Subcutaneous abdominal adipose tissue (tissue), 5 donors: ENCODE results near the gene PPP1CC.

Source experiments
- H3K27ac ChIP-seq: one replicate; pipeline ENCODE4 v1.7.0; 2013; ENCODE audit warnings: low read depth, mild to moderate bottlenecking, inconsistent platforms, low read length, moderate library complexity
- H3K27me3 ChIP-seq, 5 donors: one replicate each; pipeline ENCODE4 v1.7.0; 2013; ENCODE audit warnings: low read length in 5 of 5, inconsistent platforms in 1 of 5; ENCODE audit not compliant: control insufficient read depth in 5 of 5, insufficient read depth in 4 of 5
- H3K36me3 ChIP-seq, 5 donors: one replicate each; pipeline ENCODE4 v1.7.0; 2013; ENCODE audit warnings: low read length in 5 of 5; ENCODE audit not compliant: control insufficient read depth in 5 of 5, insufficient read depth in 5 of 5
- H3K4me1 ChIP-seq, 5 donors: one replicate each; pipeline ENCODE4 v1.7.0; 2013; ENCODE audit warnings: low read length in 5 of 5, mild to moderate bottlenecking in 3 of 5, moderate library complexity in 1 of 5; ENCODE audit not compliant: control insufficient read depth in 5 of 5, insufficient read depth in 5 of 5
- H3K4me3 ChIP-seq, 5 donors: one replicate each; pipeline ENCODE4 v1.7.0; 2013; ENCODE audit warnings: low read length in 5 of 5, low read depth in 1 of 5
- H3K9ac ChIP-seq, 5 donors: one replicate each; pipeline ENCODE4 v1.7.0; 2013; ENCODE audit warnings: low read length in 5 of 5, mild to moderate bottlenecking in 4 of 5, moderate library complexity in 3 of 5
- H3K9me3 ChIP-seq, 5 donors: one replicate each; pipeline ENCODE4 v1.7.0; 2013; ENCODE audit warnings: low read length in 5 of 5; ENCODE audit not compliant: control insufficient read depth in 5 of 5
- donor health status: healthy.
- donor health status: healthy.
- donor health status: healthy.
- donor health status: healthy.
- donor health status: healthy.

PPP1CC gene

GRCh38 chr12:110742718-110743570 lies at the start of gene PPP1CC:
Gene PPP1CC, minus strand, starts transcription at chr12:110742891. Its CDS starts 184 bp downstream, at chr12:110742707.
- H3K27me3 ChIP-seq, result no peaks in the 10 kb centered on the region
- peak within 1 kb of the TSS; percentile 82 to 92 (median 88) for H3K4me3 ChIP-seq
- H3K36me3 ChIP-seq, result peaks cover 0 to 3% (median 0%) of the 10 kb centered on the region in 5 donors
- peak within 1 kb of the TSS; percentile 63 to 92 (median 83) for H3K9ac ChIP-seq
- H3K4me1 ChIP-seq, result peaks cover 11 to 61% (median 58%) of the 10 kb centered on the region in 5 donors
- H3K27ac ChIP-seq, result peak within 1 kb of the TSS; percentile 89
- H3K9me3 ChIP-seq, result no peaks in the 10 kb centered on the region

- Histone ChIP-seq H3K27ac (no peak overlapping the region), H3K9ac (no peak overlapping the region), H3K9me3 (no peaks in the 10 kb centered on the region), H3K4me1 (peaks cover 4 to 30% (median 21%) of the 10 kb centered on the region in 5 donors), H3K4me3 (no peak overlapping the region), H3K36me3 (no peaks in the 10 kb centered on the region), H3K27me3 (no peaks in the 10 kb centered on the region)
Measured at GRCh38 chr12:110791589-110791988, 48.9 kb upstream of the PPP1CC start.

GRCh38 chr12:110790301-110790700 lies 47.6 kb upstream of the PPP1CC start:
- Histone ChIP-seq H3K27ac (no peak overlapping the region), H3K9me3 (no peaks in the 10 kb centered on the region), H3K36me3 (no peaks in the 10 kb centered on the region), H3K4me1 (peaks cover 4 to 30% (median 21%) of the 10 kb centered on the region in 5 donors), H3K27me3 (no peaks in the 10 kb centered on the region), H3K4me3 (no peak overlapping the region), H3K9ac (no peak overlapping the region)

- Histone ChIP-seq H3K27me3 (peaks cover 0 to 4% (median 0%) of the 10 kb centered on the region in 5 donors), H3K27ac (no peak overlapping the region), H3K4me3 (no peak overlapping the region), H3K9ac (no peak overlapping the region), H3K9me3 (no peaks in the 10 kb centered on the region), H3K4me1 (peaks cover 4 to 17% (median 13%) of the 10 kb centered on the region in 5 donors), H3K36me3 (no peaks in the 10 kb centered on the region)
Measured at GRCh38 chr12:110786012-110786411, 43.3 kb upstream of the PPP1CC start.

- H3K4me1 ChIP-seq, result peaks cover under 1 to 9% (median 5%) of the 10 kb centered on the region in 5 donors
- peaks cover 0 to 4% (median 0%) of the 10 kb centered on the region in 5 donors for H3K27me3 ChIP-seq
- H3K9ac ChIP-seq, result no peak overlapping the region
- no peak overlapping the region for H3K27ac ChIP-seq
- H3K36me3 ChIP-seq, result no peaks in the 10 kb centered on the region
- no peak overlapping the region for H3K4me3 ChIP-seq
- no peaks in the 10 kb centered on the region for H3K9me3 ChIP-seq
Measured at GRCh38 chr12:110785240-110785639, 42.5 kb upstream of the PPP1CC start.

GRCh38 chr12:110782922-110783321 lies 40.2 kb upstream of the PPP1CC start:
- H3K36me3 ChIP-seq, result no peaks in the 10 kb centered on the region
- no peak overlapping the region for H3K27ac ChIP-seq
- H3K27me3 ChIP-seq, result peaks cover 0 to 4% (median 0%) of the 10 kb centered on the region in 5 donors
- no peak overlapping the region for H3K9ac ChIP-seq
- peaks cover 0 to 4% (median 0%) of the 10 kb centered on the region in 5 donors for H3K4me1 ChIP-seq
- no peaks in the 10 kb centered on the region for H3K9me3 ChIP-seq
- H3K4me3 ChIP-seq, result peak overlapping the region in 2 of 5 donors; percentile 14 to 17

- H3K9me3 ChIP-seq, result no peaks in the 10 kb centered on the region
- peaks cover 0 to 4% (median 0%) of the 10 kb centered on the region in 5 donors for H3K27me3 ChIP-seq
- no peak overlapping the region for H3K9ac ChIP-seq
- peak overlapping the region in 1 of 5 donors; percentile 21 for H3K4me3 ChIP-seq
- peaks cover 0 to 4% (median 0%) of the 10 kb centered on the region in 5 donors for H3K4me1 ChIP-seq
- no peaks in the 10 kb centered on the region for H3K36me3 ChIP-seq
- no peak overlapping the region for H3K27ac ChIP-seq
Measured at GRCh38 chr12:110782094-110782493, 39.4 kb upstream of the PPP1CC start.

GRCh38 chr12:110780448-110780847 lies 37.8 kb upstream of the PPP1CC start:
- H3K9ac ChIP-seq, result no peak overlapping the region
- H3K9me3 ChIP-seq, result no peaks in the 10 kb centered on the region
- no peak overlapping the region for H3K27ac ChIP-seq
- no peaks in the 10 kb centered on the region for H3K36me3 ChIP-seq
- peaks cover 0 to 4% (median 0%) of the 10 kb centered on the region in 5 donors for H3K27me3 ChIP-seq
- H3K4me3 ChIP-seq, result no peak overlapping the region
- peaks cover 0 to 4% (median 0%) of the 10 kb centered on the region in 5 donors for H3K4me1 ChIP-seq

GRCh38 chr12:110778833-110779577 lies 36.3 kb upstream of the PPP1CC start:
- H3K4me3 ChIP-seq, result no peak overlapping the region
- H3K4me1 ChIP-seq, result peaks cover 0 to 4% (median 0%) of the 10 kb centered on the region in 5 donors
- H3K9ac ChIP-seq, result no peak overlapping the region
- no peaks in the 10 kb centered on the region for H3K36me3 ChIP-seq
- H3K27ac ChIP-seq, result no peak overlapping the region
- H3K27me3 ChIP-seq, result peaks cover 0 to 4% (median 0%) of the 10 kb centered on the region in 5 donors
- no peaks in the 10 kb centered on the region for H3K9me3 ChIP-seq

GRCh38 chr12:110776410-110776809 lies 33.7 kb upstream of the PPP1CC start:
- H3K27ac ChIP-seq, result no peak overlapping the region
- no peaks in the 10 kb centered on the region for H3K27me3 ChIP-seq
- no peaks in the 10 kb centered on the region for H3K9me3 ChIP-seq
- H3K36me3 ChIP-seq, result no peaks in the 10 kb centered on the region
- no peak overlapping the region for H3K9ac ChIP-seq
- H3K4me3 ChIP-seq, result no peak overlapping the region
- H3K4me1 ChIP-seq, result no peaks in the 10 kb centered on the region
